Glutamatergic neuron (in vitro differentiated cells): ENCODE measurements around the gene NTRK3. TPM values are rescaled to one million over a fixed set of nuclear protein-coding genes. Genes with fewer than 3 reads are reported as not detected.

Source experiments
- DNase-seq: peaks from one replicate; pipeline ENCODE4 v3.0.0; 2022
- H3K27ac Mint-ChIP-seq: one replicate; pipeline ENCODE4 v1.8.0; 2020; ENCODE audit warnings: mild to moderate bottlenecking, mixed read lengths, inconsistent platforms; ENCODE audit not compliant: unreplicated experiment
- H3K27me3 Mint-ChIP-seq: one replicate; pipeline ENCODE4 v1.8.0; 2020; ENCODE audit warnings: mild to moderate bottlenecking, moderate library complexity, mixed read lengths, inconsistent platforms; ENCODE audit not compliant: unreplicated experiment
- H3K36me3 Mint-ChIP-seq: one replicate; pipeline ENCODE4 v1.8.0; 2020; ENCODE audit warnings: mild to moderate bottlenecking, mixed read lengths, inconsistent platforms; ENCODE audit not compliant: unreplicated experiment
- H3K4me1 Mint-ChIP-seq: one replicate; pipeline ENCODE4 v1.8.0; 2020; ENCODE audit warnings: mild to moderate bottlenecking, low read depth, mixed read lengths, inconsistent platforms; ENCODE audit not compliant: unreplicated experiment
- H3K4me3 Mint-ChIP-seq: one replicate; pipeline ENCODE4 v1.8.0; 2020; ENCODE audit warnings: mild to moderate bottlenecking, mixed read lengths, inconsistent platforms; ENCODE audit not compliant: unreplicated experiment
- H3K9me3 Mint-ChIP-seq: one replicate; pipeline ENCODE4 v1.8.0; 2020; ENCODE audit warnings: mild to moderate bottlenecking, moderate library complexity, mixed read lengths, inconsistent platforms; ENCODE audit not compliant: unreplicated experiment
- total RNA-seq: library from RNA; stranded (reverse); fragmentation: NEBNext Ultra II Directional; extraction: Animal tissue kit (Norgen Biotek cat#: 25700); gene quantifications from one replicate; pipeline ENCODE4 v1.2.1, GENCODE V29; 2021; ENCODE audit not compliant: unreplicated experiment
- TF ChIP-seq, protein P1 (sequence below): fragments of 200-600 bp; sonication (generic); IDR thresholded peaks from one replicate; pipeline ENCODE4 v1.5.0; 2021; ENCODE audit not compliant: partially characterized antibody, unreplicated experiment

Gene NTRK3
- total RNA-seq, 1 donor from 2014 or later: 9.5 TPM

DNA sequence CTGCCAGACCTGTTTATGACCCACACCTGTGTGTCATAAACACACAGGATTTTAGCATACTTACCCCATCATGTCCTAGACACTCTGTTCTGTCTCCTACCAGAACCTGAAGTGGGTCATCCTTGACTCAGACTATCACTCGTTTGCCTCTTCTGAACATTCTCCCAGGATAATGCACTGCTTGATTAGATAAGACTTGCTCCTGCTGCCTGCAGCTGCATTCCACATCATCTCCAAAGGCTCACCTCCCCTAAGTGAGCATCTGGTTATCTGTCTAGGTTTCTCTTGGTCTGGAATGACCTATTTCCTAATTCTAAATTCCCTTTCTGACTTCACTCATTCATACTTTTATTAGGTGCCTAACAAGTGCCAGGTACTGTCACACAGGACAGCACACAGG lies 332.1 kb downstream of the NTRK3 start:
- Mint-ChIP-seq H3K4me3 (no peak overlapping the region), H3K4me1 (no peaks in the 10 kb centered on the region), H3K36me3 (no peaks in the 10 kb centered on the region), H3K27me3 (no peaks in the 10 kb centered on the region), H3K27ac (no peak overlapping the region), H3K9me3 (peaks cover 2% of the 10 kb centered on the region)
- DNase-seq: no peak
- TF ChIP-seq, protein P1, sequence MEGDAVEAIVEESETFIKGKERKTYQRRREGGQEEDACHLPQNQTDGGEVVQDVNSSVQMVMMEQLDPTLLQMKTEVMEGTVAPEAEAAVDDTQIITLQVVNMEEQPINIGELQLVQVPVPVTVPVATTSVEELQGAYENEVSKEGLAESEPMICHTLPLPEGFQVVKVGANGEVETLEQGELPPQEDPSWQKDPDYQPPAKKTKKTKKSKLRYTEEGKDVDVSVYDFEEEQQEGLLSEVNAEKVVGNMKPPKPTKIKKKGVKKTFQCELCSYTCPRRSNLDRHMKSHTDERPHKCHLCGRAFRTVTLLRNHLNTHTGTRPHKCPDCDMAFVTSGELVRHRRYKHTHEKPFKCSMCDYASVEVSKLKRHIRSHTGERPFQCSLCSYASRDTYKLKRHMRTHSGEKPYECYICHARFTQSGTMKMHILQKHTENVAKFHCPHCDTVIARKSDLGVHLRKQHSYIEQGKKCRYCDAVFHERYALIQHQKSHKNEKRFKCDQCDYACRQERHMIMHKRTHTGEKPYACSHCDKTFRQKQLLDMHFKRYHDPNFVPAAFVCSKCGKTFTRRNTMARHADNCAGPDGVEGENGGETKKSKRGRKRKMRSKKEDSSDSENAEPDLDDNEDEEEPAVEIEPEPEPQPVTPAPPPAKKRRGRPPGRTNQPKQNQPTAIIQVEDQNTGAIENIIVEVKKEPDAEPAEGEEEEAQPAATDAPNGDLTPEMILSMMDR: no peak

DNA sequence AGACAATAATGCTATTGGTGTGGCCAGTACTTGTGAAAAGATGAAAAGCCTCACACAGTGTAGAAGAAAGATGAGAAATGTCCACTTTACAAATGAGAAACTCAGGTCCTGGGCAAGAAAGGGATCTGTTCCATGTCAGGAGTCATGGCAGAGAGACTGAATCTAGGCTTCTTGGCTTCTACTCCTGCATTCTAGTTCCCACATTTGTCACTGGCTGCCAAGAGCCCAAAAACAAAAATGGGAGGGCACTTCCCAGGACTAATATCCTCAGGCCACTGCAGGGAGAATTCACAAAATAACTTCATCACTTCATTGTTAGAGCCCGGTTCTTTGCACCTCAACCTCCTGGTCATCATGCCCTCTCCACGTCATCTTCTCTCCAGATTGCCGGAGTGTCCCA lies 337.5 kb downstream of the NTRK3 start:
- no peaks in the 10 kb centered on the region for H3K27me3 Mint-ChIP-seq

DNA sequence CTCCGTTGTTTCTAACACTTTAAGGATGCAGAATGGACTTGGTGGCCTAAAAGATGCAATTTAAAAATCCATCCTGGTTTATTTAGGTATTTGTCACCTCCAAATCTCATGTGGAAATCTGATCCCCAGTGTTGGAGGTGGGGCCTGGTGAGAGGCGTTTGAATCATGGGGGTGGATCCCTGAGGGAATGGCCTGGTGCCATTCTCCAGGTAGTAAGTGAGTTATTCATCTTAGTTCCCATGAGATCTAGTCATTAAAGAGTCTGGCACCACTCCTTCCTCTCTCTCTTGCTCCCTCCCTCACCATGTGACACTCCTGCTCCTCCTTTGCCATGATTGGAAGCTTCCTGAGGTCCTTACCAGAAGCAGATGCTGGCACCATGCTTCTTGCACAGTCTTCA lies 339.1 kb downstream of the NTRK3 start:
- Mint-ChIP-seq H3K4me1 (no peaks in the 10 kb centered on the region), H3K27ac (no peak overlapping the region), H3K9me3 (peaks cover 5% of the 10 kb centered on the region), H3K4me3 (no peak overlapping the region), H3K36me3 (no peaks in the 10 kb centered on the region), H3K27me3 (peaks cover 2% of the 10 kb centered on the region)
- TF ChIP-seq, protein P1: no peak
- DNase-seq: no peak

More for the DNA sequence above, 337.5 kb downstream of the NTRK3 start:
- no peaks in the 10 kb centered on the region for H3K36me3 Mint-ChIP-seq
- H3K27ac Mint-ChIP-seq: no peak overlapping the region
- H3K9me3 Mint-ChIP-seq: peaks cover 2% of the 10 kb centered on the region
- no peak overlapping the region for H3K4me3 Mint-ChIP-seq
- no peaks in the 10 kb centered on the region for H3K4me1 Mint-ChIP-seq
- TF ChIP-seq, protein P1: no peak
- DNase-seq: no peak

DNA sequence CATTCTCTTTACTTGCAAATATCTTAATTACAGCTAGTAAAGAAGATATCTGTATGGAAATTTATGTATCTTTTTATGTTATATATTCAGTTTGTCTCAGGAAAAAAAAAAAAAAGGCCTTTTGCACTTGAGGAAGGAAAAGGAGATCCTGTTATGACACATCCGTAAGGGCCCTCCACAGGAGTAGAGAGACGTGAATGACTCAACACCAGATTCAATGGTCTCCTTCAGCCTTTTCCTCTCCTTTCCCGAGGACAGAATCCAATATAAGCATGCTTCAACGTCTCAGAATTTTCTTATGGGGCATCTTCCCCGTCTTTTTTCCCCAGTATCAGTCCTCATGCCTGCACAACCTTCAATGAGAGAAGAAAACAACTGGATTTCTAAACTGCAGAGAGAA lies 340.3 kb downstream of the NTRK3 start:
- no peaks in the 10 kb centered on the region for H3K4me1 Mint-ChIP-seq
- no peak overlapping the region for H3K4me3 Mint-ChIP-seq
- no peak overlapping the region for H3K27ac Mint-ChIP-seq
- TF ChIP-seq, protein P1: no peak
- DNase-seq: no peak
- peaks cover 5% of the 10 kb centered on the region for H3K9me3 Mint-ChIP-seq
- H3K27me3 Mint-ChIP-seq: peaks cover 2% of the 10 kb centered on the region
- H3K36me3 Mint-ChIP-seq: no peaks in the 10 kb centered on the region

DNA sequence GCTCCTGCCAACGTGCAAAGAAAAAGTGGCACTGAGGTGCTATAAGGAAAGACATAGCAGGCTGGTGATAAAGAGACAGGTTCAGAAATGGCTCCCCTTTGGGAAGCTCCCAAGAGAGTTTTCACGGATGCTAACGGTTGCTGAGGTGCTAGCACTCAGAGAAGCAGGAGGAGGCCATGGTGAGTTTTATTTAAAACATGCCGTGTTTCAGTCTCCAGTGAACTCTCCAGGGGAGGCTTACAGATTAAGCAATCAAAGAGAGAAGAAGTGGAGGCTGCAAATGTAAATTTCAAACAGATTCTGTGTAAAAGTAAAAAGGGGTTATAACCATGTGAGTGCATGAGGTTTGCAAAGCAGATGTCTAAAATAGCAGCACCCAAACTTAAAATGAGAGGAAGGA lies 346.2 kb downstream of the NTRK3 start:
- no peaks in the 10 kb centered on the region for H3K4me1 Mint-ChIP-seq
- TF ChIP-seq, protein P1: no peak
- H3K4me3 Mint-ChIP-seq: no peak overlapping the region
- no peak overlapping the region for H3K27ac Mint-ChIP-seq
- peaks cover 3% of the 10 kb centered on the region for H3K9me3 Mint-ChIP-seq
- H3K36me3 Mint-ChIP-seq: no peaks in the 10 kb centered on the region
- DNase-seq: no peak
- peaks cover 6% of the 10 kb centered on the region for H3K27me3 Mint-ChIP-seq
